GM12892 (cell line): ENCODE measurements around the gene ACAD9.

Experiments
- POLR2A ChIP-seq: IDR thresholded peaks from 2 replicates; pipeline ENCODE4 v1.6.1; 2011; ENCODE audit warnings: low read depth, low read length, control low read depth
- TAF1 ChIP-seq: IDR thresholded peaks from 2 replicates; pipeline ENCODE4 v1.6.1; 2011; ENCODE audit warnings: low read depth, mild to moderate bottlenecking, control low read depth, low read length, borderline replicate concordance

DNA sequence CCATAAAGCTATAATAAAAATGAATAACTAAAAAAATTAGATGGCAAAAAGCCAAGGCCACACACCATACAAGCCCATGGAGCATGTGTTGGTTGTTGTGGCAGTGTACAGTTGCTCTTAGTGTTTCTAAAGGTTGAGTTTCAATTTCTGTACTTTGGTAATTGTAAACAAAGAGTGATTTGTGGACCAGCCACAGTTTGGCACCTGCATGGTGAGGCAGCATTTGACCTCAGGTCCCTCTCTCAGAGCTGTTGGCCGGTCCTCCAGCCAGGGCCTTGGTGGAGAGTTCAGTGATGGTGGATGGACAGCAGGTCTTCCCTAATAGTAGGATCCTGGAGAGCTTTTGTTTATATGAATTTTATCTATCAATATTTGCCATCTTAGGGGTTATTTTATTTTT lies 5.6 kb downstream of the ACAD9 start:
- TF ChIP-seq POLR2A: no peak
- TF ChIP-seq TAF1: no peak
